Transverse colon (tissue), 4 donors: ENCODE results near the gene RASL12.

Experiments used
- POLR2A ChIP-seq: fragments of 450-650 bp; IDR thresholded peaks from one replicate; pipeline ENCODE4 v1.6.1; 2016; ENCODE audit warnings: antibody characterized with exemption, mild to moderate bottlenecking, moderate library complexity
- POLR2AphosphoS5 ChIP-seq, 3 donors: sonication (generic); formaldehyde crosslinking; IDR thresholded peaks; one replicate each; pipeline ENCODE4 v1.6.1; 2016; ENCODE audit warnings: antibody characterized with exemption in 3 of 3
- TF ChIP-seq, protein P1 (sequence below), 5 experiments: fragments of 200-600 bp in 3 of 5; fragments of 450-650 bp in 2 of 5; sonication (generic) in 3 of 5; IDR thresholded peaks; 1 replicate in 2 of 5; 2 replicates in 3 of 5; pipeline ENCODE4 v1.5.1; 2016 to 2017; ENCODE audit warnings: antibody characterized with exemption in 5 of 5, inconsistent platforms in 3 of 5, mild to moderate bottlenecking in 2 of 5, moderate library complexity in 1 of 5

DNA sequence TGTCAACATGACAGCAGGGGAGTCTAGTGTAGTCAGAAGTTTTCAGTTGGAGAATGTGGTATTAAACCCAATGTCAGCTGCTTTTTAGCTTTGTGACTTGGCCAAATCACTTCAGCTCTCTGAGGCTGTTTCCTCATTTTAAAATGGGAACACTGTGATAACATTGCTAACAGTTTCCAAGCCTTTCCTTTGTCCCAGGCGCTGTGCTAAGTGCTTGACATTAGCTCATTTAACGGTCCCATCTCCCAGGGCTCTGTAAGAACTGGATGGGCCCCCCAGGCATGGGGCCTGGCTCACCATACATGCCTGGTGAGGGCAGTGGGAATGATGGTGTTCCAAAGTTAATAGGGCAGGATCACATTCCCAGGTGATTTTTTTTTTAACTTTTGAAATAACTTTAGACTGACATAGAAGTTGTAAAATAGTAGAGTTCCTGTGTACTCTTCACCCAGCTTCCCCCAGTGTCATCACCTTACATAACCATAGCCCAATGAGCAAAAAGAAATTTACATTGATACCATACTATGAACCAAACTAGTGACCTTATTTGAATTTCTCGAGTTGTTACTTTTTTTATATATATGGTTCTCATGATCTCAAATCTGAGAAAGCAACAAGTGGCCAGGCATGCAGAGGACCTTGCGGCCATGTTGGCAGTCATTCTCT is 7.7 kb downstream of the RASL12 start:
- TF ChIP-seq, protein P1, sequence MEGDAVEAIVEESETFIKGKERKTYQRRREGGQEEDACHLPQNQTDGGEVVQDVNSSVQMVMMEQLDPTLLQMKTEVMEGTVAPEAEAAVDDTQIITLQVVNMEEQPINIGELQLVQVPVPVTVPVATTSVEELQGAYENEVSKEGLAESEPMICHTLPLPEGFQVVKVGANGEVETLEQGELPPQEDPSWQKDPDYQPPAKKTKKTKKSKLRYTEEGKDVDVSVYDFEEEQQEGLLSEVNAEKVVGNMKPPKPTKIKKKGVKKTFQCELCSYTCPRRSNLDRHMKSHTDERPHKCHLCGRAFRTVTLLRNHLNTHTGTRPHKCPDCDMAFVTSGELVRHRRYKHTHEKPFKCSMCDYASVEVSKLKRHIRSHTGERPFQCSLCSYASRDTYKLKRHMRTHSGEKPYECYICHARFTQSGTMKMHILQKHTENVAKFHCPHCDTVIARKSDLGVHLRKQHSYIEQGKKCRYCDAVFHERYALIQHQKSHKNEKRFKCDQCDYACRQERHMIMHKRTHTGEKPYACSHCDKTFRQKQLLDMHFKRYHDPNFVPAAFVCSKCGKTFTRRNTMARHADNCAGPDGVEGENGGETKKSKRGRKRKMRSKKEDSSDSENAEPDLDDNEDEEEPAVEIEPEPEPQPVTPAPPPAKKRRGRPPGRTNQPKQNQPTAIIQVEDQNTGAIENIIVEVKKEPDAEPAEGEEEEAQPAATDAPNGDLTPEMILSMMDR (IDR thresholded peaks at IDR 0.05) = no peak
- TF ChIP-seq POLR2A (no peak), POLR2AphosphoS5 (IDR thresholded peaks at IDR 0.05) (no peak)
